HepG2 (cell line): Measurements from ENCODE around the gene STYX. TPM values are rescaled to one million over a fixed set of nuclear protein-coding genes. Genes with fewer than 3 reads are reported as not detected.

ENCODE experiments used
- ASH2L ChIP-seq: fragments of 300-600, 200-600 bp; sonication (generic); IDR thresholded peaks from 2 replicates; pipeline ENCODE4 v1.7.0; 2017; ENCODE audit warnings: low read depth, mild to moderate bottlenecking, moderate library complexity, mixed read lengths, low read length; ENCODE audit not compliant: insufficient read length
- ATF1 ChIP-seq: IDR thresholded peaks from 2 replicates; pipeline ENCODE4 v1.6.1; 2016; ENCODE audit warnings: mild to moderate bottlenecking, control low read depth
- FOXK1 ChIP-seq: sonication (generic); formaldehyde crosslinking; IDR thresholded peaks from 2 replicates; pipeline ENCODE4 v1.4.0; 2020; ENCODE audit warnings: low read depth, missing genetic modification reagents, borderline replicate concordance
- KMT2A ChIP-seq: sonication (generic); formaldehyde crosslinking; IDR thresholded peaks from 2 replicates; pipeline ENCODE4 v1.4.0; 2020; ENCODE audit warnings: missing genetic modification reagents
- MBD4 ChIP-seq: IDR thresholded peaks from 2 replicates; pipeline ENCODE4 v1.6.1; 2012; ENCODE audit warnings: low read length, inconsistent platforms, borderline replicate concordance
- MED8 ChIP-seq: sonication (generic); formaldehyde crosslinking; IDR thresholded peaks from 2 replicates; pipeline ENCODE4 v1.8.1; 2023; ENCODE audit warnings: mild to moderate bottlenecking, missing genetic modification reagents; ENCODE audit not compliant: insufficient replicate concordance
- RBM39 ChIP-seq: fragments of 200-400 bp; formaldehyde crosslinking; IDR thresholded peaks from one replicate; pipeline ENCODE4 v1.6.1; 2018; ENCODE audit warnings: antibody characterized with exemption, mild to moderate bottlenecking, low read depth, low read length; ENCODE audit not compliant: poor library complexity, severe bottlenecking
- SMARCE1 ChIP-seq: fragments of 450-650 bp; IDR thresholded peaks from 2 replicates; pipeline ENCODE4 v1.6.1; 2017; ENCODE audit warnings: borderline replicate concordance
- SP2 ChIP-seq: sonication (generic); formaldehyde crosslinking; IDR thresholded peaks from 2 replicates; pipeline ENCODE4 v1.5.1; 2020; ENCODE audit warnings: mild to moderate bottlenecking, missing genetic modification reagents
- ZNF20 ChIP-seq: sonication (generic); formaldehyde crosslinking; IDR thresholded peaks from 2 replicates; pipeline ENCODE4 v1.4.0; 2020; ENCODE audit warnings: mild to moderate bottlenecking, moderate library complexity, missing genetic modification reagents
- ZNF383 ChIP-seq: sonication (generic); formaldehyde crosslinking; IDR thresholded peaks from 2 replicates; pipeline ENCODE4 v1.4.0; 2020; ENCODE audit warnings: missing genetic modification reagents, mild to moderate bottlenecking, borderline replicate concordance
- ZNF746 ChIP-seq: sonication (generic); formaldehyde crosslinking; IDR thresholded peaks from 2 replicates; pipeline ENCODE4 v1.8.0; 2022; ENCODE audit warnings: mild to moderate bottlenecking, missing genetic modification reagents
- ZNF747 ChIP-seq: sonication (generic); formaldehyde crosslinking; IDR thresholded peaks from 2 replicates; pipeline ENCODE4 v1.8.1; 2023; ENCODE audit warnings: missing genetic modification reagents, mild to moderate bottlenecking, borderline replicate concordance
- ZNF761 ChIP-seq: sonication (generic); formaldehyde crosslinking; conservative IDR thresholded peaks from 2 replicates; pipeline ENCODE4 v1.4.0; 2020; ENCODE audit warnings: mild to moderate bottlenecking, missing genetic modification reagents
- ZNF780A ChIP-seq: sonication (generic); formaldehyde crosslinking; IDR thresholded peaks from 2 replicates; pipeline ENCODE4 v1.8.0; 2022; ENCODE audit warnings: mild to moderate bottlenecking, missing genetic modification reagents, moderate library complexity
- ZSCAN21 ChIP-seq: sonication (generic); formaldehyde crosslinking; IDR thresholded peaks from 2 replicates; pipeline ENCODE4 v1.8.0; 2022; ENCODE audit warnings: mild to moderate bottlenecking, missing genetic modification reagents, moderate library complexity, borderline replicate concordance
- polyA plus RNA-seq, 8 experiments: library from polyadenylated mRNA; depleted of rRNA in 3 of 8; stranded (reverse) in 7 of 8; unstranded in 1 of 8; fragments of >200 nt; fragmentation: Illumina TruSeq in 4 of 8; extraction: Trizol in 4 of 8; gene quantifications; 2 replicates each; pipeline versions ENCODE4 v1.2.1 to v1.2.3, GENCODE V29; 2011 to 2016; ENCODE audit warnings: low read depth in 4 of 8, missing spikeins in 1 of 8, mixed read lengths in 1 of 8; ENCODE audit not compliant: insufficient read depth in 1 of 8
- total RNA-seq, 5 experiments: library from RNA; depleted of rRNA; stranded (reverse); fragments of >200 nt; fragmentation: Illumina TruSeq; extraction: Trizol; gene quantifications; 2 replicates each; pipeline ENCODE4 v1.2.3, GENCODE V29; 2016; ENCODE audit warnings: low read depth in 1 of 5
- TF ChIP-seq, protein P1 (sequence below): sonication (generic); formaldehyde crosslinking; conservative IDR thresholded peaks from 2 replicates; pipeline ENCODE4 v1.4.0; 2020; ENCODE audit warnings: missing genetic modification reagents
- TF ChIP-seq, protein P2 (sequence below): sonication (generic); formaldehyde crosslinking; IDR thresholded peaks from 2 replicates; pipeline ENCODE4 v1.4.0; 2020; ENCODE audit warnings: missing genetic modification reagents
- TF ChIP-seq, protein P3 (sequence below): sonication (generic); formaldehyde crosslinking; IDR thresholded peaks from 2 replicates; pipeline ENCODE4 v1.5.0; 2020; ENCODE audit warnings: mild to moderate bottlenecking, missing genetic modification reagents, borderline replicate concordance
- TF ChIP-seq, protein P4 (sequence below): sonication (generic); formaldehyde crosslinking; IDR thresholded peaks from 2 replicates; pipeline ENCODE4 v1.4.0; 2020; ENCODE audit warnings: missing genetic modification reagents, borderline replicate concordance

The STYX gene
- total and polyA plus RNA-seq, 2 of the 13 experiments (the other 11 are each of a cell fraction or from before 2014, with no cell fraction given): 6.6 to 10.9 TPM

DNA sequence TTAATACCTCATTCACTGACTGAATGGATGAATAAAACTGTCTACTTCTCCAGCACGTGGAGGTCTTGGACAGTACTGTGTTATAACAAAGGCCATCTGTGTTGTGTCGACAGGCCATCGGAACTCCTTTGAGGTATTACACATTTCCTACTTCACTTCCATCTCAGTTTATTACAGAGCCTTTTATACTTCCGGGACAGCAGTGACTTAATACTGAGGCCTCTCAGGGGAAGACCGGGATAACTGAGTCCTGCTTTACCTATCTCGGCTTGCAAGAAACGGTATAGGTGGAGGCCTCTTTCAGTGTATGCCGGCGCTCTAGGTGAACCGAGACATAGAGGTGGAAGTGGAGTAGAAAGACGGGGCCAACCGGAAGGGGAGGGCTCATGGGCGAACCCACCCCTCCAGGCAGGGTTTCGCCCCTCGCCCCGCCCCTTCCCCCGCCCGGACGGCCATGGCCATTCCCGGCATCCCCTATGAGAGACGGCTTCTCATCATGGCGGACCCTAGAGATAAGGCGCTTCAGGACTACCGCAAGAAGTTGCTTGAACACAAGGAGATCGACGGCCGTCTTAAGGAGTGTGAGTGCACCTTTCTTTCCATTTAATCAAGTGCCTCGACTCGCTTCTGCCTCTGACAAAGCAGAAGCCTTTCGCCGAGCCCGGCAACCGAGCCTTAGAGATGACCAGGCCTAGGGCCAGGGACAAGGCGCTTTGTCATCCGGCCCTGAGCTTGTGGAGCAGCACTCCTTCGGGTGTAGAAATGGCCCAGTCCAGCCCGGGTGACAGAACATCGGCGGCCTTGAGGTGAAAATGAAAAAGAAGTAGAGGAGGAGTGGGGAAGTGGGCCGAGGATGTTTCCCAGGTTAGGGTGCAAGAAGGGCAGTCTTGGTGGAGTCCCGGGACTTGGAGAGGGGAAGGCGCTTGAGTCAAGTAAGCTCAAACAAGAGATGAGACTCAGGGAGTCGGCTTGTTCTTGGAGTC lies 23.0 kb upstream of the STYX start, which contains the start of gene PSMC6 (continued):
- TF ChIP-seq ZNF20 (CRISPR knock-in tag): 0 out of 2 replicates have a peak, but pooled peaks have one; percentile 80
- peak; percentile 64 for TF ChIP-seq SP2 (CRISPR knock-in tag)
- 0 out of 2 replicates have a peak, but pooled peaks have one; percentile 55 for TF ChIP-seq ZNF761 (CRISPR knock-in tag)
- peak; percentile 82; the same call in 1 of the 2 replicates for TF ChIP-seq ZNF747 (CRISPR knock-in tag)
- TF ChIP-seq ZNF383 (CRISPR knock-in tag): no peak
- TF ChIP-seq ASH2L: peak; percentile 77
- peak; percentile 42 for TF ChIP-seq MED8
- TF ChIP-seq, protein P1, sequence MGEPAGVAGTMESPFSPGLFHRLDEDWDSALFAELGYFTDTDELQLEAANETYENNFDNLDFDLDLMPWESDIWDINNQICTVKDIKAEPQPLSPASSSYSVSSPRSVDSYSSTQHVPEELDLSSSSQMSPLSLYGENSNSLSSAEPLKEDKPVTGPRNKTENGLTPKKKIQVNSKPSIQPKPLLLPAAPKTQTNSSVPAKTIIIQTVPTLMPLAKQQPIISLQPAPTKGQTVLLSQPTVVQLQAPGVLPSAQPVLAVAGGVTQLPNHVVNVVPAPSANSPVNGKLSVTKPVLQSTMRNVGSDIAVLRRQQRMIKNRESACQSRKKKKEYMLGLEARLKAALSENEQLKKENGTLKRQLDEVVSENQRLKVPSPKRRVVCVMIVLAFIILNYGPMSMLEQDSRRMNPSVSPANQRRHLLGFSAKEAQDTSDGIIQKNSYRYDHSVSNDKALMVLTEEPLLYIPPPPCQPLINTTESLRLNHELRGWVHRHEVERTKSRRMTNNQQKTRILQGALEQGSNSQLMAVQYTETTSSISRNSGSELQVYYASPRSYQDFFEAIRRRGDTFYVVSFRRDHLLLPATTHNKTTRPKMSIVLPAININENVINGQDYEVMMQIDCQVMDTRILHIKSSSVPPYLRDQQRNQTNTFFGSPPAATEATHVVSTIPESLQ (CRISPR knock-in tag): no peak
- TF ChIP-seq KMT2A (CRISPR knock-in tag): peak; percentile 78; the same call in 1 of the 2 replicates
- TF ChIP-seq RBM39: no peak
- TF ChIP-seq, protein P2, sequence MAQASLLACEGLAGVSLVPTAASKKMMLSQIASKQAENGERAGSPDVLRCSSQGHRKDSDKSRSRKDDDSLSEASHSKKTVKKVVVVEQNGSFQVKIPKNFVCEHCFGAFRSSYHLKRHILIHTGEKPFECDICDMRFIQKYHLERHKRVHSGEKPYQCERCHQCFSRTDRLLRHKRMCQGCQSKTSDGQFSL: no peak
- no peak for TF ChIP-seq ZNF746
- TF ChIP-seq FOXK1: no peak; the same call in 1 of the 2 replicates
- TF ChIP-seq SMARCE1: no peak
- TF ChIP-seq ZNF780A (CRISPR knock-in tag): 0 out of 2 replicates have a peak, but pooled peaks have one; percentile 51
- TF ChIP-seq, protein P3, sequence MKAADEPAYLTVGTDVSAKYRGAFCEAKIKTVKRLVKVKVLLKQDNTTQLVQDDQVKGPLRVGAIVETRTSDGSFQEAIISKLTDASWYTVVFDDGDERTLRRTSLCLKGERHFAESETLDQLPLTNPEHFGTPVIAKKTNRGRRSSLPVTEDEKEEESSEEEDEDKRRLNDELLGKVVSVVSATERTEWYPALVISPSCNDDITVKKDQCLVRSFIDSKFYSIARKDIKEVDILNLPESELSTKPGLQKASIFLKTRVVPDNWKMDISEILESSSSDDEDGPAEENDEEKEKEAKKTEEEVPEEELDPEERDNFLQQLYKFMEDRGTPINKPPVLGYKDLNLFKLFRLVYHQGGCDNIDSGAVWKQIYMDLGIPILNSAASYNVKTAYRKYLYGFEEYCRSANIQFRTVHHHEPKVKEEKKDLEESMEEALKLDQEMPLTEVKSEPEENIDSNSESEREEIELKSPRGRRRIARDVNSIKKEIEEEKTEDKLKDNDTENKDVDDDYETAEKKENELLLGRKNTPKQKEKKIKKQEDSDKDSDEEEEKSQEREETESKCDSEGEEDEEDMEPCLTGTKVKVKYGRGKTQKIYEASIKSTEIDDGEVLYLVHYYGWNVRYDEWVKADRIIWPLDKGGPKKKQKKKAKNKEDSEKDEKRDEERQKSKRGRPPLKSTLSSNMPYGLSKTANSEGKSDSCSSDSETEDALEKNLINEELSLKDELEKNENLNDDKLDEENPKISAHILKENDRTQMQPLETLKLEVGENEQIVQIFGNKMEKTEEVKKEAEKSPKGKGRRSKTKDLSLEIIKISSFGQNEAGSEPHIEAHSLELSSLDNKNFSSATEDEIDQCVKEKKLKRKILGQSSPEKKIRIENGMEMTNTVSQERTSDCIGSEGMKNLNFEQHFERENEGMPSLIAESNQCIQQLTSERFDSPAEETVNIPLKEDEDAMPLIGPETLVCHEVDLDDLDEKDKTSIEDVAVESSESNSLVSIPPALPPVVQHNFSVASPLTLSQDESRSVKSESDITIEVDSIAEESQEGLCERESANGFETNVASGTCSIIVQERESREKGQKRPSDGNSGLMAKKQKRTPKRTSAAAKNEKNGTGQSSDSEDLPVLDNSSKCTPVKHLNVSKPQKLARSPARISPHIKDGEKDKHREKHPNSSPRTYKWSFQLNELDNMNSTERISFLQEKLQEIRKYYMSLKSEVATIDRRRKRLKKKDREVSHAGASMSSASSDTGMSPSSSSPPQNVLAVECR (CRISPR knock-in tag): peak; percentile 83
- TF ChIP-seq ZSCAN21 (CRISPR knock-in tag): no peak; the same call in 1 of the 2 replicates
- TF ChIP-seq, protein P4, sequence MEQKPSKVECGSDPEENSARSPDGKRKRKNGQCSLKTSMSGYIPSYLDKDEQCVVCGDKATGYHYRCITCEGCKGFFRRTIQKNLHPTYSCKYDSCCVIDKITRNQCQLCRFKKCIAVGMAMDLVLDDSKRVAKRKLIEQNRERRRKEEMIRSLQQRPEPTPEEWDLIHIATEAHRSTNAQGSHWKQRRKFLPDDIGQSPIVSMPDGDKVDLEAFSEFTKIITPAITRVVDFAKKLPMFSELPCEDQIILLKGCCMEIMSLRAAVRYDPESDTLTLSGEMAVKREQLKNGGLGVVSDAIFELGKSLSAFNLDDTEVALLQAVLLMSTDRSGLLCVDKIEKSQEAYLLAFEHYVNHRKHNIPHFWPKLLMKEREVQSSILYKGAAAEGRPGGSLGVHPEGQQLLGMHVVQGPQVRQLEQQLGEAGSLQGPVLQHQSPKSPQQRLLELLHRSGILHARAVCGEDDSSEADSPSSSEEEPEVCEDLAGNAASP (CRISPR knock-in tag): 0 out of 2 replicates have a peak, but pooled peaks have one; percentile 28
- TF ChIP-seq ATF1: no peak
- no peak for TF ChIP-seq MBD4
